HG03280 (cell line): Measurements from ENCODE around the gene SPATA6L.
"Not testable (repeated sequence)": the region's sequence is repeated elsewhere in the genome, so short reads cannot be mapped to it uniquely, and the experiment has no call there.

Experiments
- ATAC-seq: cut with Tn5 transposase; IDR thresholded peaks from one replicate; pipeline ENCODE4 v1.9.1; 2021; ENCODE audit warnings: mild to moderate bottlenecking, moderate library complexity; ENCODE audit not compliant: unreplicated experiment

The SPATA6L gene

GRCh38 chr9:4640027-4640426, 26.3 kb downstream of the SPATA6L start:
- no peak for ATAC-seq

DNA sequence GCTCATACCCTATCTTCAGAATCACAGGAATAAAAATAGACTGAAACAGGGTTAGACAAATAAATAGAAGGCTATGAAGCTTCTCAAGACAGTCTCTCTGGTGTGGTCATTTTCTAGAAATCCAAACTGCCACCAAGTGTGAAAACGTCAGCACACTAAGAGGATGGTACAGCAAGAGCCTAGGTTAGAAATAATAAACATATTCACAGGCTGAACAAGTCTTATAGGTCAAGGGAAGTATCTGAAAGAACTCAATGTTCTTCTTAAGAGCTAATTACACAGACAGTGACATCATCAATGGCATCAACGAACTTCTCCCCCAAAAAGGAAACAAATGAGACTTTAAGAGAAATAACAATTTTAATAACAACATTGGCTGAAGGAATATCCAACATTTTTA, 26.9 kb downstream of the SPATA6L start:
- no peak for ATAC-seq

DNA sequence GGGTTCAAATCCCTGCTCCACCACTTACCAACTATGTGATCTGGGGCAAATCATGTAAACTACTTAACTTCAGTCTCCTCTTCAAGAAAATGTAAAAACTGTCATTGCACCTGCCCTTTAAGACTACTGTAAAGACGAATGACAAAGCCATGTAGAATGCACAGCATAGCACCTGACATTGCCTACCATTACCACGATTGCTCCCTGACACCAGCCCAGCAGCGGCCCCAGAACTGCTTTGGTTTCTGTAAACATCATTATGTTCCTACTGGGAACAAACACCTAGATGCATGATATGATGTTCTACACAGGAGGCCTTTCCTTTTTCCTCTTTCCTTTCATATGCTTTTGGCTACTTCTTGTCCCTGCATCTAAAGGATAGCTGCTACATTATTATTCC, 27.3 kb downstream of the SPATA6L start:
- no peak for ATAC-seq

DNA sequence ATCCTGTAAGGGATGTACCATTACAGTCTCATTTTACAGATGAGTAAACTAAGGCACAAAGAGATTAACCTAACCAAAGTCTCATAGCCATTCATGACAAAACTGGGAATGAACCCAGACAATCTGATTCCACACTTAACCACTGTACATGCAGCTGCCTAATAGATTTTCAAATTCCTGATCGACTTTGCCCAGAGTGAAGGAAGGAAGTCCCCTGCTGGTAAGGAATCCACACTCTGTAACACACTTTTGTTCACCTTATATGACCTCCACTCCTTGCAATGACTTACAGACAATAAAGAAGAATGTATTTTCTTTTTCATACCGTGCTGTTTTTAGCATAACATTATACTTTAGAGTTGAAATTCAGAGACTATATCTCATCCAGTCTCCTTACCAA, 35.4 kb downstream of the SPATA6L start:
- ATAC-seq, result no peak

DNA sequence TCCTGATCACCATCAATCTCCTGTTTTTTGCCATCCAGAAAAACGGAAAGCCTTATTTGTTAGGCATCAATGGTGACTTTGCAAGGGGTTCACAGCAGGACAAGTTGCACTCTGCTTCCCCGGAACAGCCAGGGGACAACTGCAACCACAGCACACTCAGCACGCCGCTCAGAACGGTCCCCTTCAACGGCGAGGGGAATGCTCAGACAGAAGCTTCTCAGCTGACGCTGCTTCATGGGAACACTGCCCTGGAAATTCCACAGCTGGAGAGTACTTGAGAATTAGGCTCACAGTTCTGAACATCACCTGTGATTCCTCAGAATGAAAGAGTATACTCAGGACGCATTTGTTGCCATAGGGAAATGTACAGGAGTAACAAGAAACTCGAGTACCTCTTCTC, 44.3 kb downstream of the SPATA6L start:
- no peak for ATAC-seq

DNA sequence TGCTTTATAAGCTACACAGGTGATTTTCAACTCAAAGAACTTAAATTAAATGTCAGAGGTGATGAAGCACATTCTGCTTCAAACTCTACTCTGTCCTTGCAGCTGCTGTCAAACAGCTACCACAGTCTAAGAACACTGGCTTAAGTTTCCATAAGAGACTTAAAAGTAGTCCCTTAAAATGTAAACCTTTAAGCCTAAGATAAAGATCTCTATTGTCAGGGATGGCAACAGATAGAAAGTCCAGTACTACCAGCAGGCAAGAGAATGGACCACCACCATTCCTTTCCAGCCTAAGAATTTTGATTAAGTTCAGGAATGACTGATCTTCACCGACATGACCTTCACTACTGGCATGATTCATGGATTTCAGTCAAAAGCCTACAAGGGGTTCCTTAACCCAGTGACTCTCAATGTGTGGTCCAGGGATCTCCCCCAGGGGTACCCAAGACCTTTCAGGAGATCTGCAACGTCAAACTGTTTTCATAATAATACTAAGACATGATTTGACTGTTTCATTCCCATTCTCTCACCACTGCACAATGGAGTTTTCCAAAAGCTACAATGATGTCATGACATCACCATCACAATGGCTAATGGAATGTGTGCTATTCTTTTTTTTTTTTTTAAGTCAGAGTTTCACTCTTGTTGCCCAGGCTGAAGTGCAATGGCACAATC, 45.3 kb downstream of the SPATA6L start:
- ATAC-seq, result no peak

- no peak for ATAC-seq
These were observed 46.1 kb downstream of the SPATA6L start for GRCh38 chr9:4620057-4620765.

DNA sequence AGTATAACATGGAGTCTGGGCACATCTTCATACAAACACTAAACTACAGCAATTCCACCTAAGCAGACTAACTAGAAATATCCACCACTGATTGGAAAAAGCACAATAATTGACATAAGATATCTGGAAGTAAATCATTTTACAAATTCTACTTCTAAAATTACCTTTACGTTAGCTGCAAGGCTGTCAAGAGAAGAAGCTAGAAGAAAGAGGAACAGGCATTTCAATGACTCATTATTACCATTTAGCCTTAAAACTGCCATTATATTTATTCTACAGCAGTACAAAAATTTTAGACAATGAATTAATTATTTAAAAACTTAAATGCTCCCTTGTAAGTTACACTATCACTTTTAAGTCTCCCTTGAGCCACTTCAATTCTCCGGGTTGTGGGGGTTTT, 47.6 kb downstream of the SPATA6L start:
- ATAC-seq, result no peak

DNA sequence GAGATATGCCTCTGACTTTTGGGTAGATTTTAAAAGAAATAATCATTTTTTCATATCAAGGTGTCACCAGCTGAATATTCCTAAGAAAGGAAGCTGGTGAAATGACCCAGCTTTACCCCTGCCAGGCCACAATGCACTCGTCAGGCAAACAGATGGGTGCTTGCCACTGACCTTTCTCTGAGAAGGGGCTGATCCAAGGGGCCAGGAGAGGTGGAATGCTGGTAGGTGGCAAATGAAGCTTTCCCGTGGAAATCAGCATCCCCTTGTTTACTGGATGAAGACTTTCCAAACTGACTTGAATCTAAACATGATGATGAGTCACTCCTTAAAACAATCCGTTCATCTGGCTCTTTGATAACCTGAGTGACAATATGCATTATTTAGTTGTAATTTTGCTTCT, 48.5 kb downstream of the SPATA6L start:
- no peak for ATAC-seq

DNA sequence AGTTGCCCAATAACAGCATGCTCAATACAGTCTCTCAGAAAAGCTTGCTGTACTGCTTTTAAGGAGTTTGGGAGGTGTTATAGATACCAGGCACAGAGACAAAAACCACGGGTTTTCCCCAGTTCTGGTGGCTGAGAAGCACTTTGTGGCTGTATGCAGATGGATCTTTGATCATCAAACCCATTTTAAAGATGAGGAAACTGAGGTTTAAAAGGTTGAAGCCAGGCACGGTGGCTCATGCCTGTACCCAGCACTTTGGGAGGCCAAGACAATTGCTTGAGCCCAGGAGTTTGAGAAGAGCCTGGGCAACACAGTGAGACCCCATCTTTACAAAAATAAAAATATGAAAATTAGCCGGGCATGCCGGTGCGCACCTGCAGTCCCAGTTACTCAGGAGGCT, 50.5 kb downstream of the SPATA6L start:
- ATAC-seq, result no peak

- no peak for ATAC-seq
These were observed 51.0 kb downstream of the SPATA6L start for GRCh38 chr9:4615251-4615650.

DNA sequence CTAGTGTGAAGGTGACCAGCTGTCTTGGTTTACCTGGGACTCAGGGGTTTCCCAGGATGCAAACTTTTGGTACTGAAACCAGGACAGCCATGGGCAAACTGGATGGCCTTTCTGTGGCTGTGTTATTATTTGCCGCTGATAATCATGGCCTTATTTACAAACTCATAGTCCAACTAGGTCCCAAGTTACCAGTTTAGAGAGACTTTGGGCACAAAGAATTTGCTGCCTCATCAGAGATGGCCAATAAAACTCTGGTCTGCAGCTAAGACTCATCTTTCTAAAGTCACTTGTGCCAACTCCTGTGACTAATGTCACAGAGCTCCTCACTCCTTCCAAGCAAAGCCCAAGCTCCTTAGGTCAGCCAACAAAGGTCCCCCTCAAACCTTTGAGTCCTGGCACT, 51.7 kb downstream of the SPATA6L start:
- no peak for ATAC-seq

DNA sequence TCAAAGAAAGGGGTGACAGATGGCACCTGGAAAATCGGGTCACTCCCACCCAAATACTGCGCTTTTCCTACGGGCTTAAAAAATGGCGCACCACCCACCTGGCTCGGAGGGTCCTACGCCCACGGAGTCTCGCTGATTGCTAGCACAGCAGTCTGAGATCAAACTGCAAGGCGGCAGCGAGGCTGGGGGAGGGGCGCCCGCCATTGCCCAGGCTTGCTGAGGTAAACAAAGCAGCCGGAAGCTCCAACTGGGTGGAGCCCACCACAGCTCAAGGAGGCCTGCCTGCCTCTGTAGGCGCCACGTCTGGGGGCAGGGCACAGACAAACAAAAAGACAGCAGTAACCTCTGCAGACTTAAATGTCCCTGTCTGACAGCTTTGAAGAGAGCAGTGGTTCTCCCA, 60.2 kb downstream of the SPATA6L start:
- not testable (repeated sequence) for ATAC-seq

- ATAC-seq, result peak; percentile 78
These were observed 61.6 kb downstream of the SPATA6L start for GRCh38 chr9:4604678-4605095.

DNA sequence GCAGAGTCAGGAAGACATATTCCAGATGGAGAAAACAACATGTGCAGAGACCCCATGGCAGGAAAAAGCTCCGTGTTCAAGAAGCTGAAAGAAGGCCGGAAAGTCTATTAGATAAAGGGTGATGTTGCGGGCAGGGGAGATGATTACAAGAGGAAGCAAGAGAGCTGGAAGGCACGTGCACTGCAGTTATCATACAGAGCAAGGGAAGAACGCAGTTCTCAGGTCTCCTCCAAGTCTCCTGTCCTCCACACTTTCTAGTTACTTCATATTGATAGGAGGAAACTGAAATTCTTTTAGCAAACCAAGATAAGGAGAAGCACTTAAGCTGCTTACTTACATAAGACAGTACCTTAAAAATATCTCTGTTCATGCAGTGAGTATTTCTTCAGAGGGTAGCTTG, 62.5 kb downstream of the SPATA6L start:
- no peak for ATAC-seq

DNA sequence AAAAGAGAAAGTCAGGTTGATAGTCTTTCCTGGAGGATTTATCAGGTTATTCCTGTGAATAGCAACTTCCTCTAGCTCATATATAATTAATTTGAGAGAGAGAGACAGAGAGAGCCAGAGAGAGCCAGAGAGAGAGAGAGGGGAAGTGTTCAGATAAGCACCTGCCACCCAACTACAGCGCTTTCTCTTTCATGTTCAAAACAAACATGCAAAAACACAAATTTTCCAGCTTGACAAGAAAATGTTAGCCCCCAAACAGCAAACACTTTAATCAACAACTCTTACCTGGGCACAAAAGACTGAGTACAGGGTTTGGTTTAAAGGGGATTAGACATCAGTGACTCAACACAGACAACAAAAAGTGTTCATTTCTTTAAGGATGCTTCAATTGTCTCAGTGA, 65.9 kb downstream of the SPATA6L start:
- ATAC-seq, result no peak

GRCh38 chr9:4596165-4596922, 69.9 kb downstream of the SPATA6L start:
- peak; percentile 53 for ATAC-seq

- no peak for ATAC-seq
These were observed 71.3 kb downstream of the SPATA6L start for GRCh38 chr9:4594994-4595393.

GRCh38 chr9:4594545-4594944, 71.7 kb downstream of the SPATA6L start:
- no peak for ATAC-seq

- no peak for ATAC-seq
These were observed 73.4 kb downstream of the SPATA6L start for GRCh38 chr9:4592886-4593285.

DNA sequence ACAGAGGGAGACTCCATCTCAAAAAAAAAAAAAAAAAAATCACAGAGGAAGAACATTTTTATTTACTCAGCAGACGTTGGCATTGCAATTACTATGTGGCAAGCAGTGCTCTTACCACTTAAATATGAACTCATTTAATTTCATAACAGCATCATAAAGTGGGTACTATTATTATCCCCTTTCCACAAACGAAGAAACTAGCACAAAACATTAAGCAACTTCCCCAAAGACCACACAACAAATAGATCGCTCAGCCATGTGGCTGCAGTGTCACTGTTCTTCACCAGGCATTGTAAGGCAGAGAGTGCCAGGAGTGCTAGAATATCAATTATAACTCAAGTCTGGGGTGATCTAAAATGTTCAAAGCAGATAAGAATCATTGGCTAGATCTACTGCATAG, 74.0 kb downstream of the SPATA6L start:
- ATAC-seq, result no peak

GRCh38 chr9:4591123-4591500, 75.2 kb downstream of the SPATA6L start:
- ATAC-seq, result no peak
